Endothelial cell of umbilical vein (primary cell): Measurements from ENCODE around the gene TNRC6C. TPM values are rescaled to one million over a fixed set of nuclear protein-coding genes. Genes with fewer than 3 reads are reported as not detected.

Experiments used
- BruUV-seq: library from RNA; stranded (reverse); fragments of 400-500 nt; replicated peaks from 2 replicates; lab custom pipeline; 2021; lab: Mats Ljungman, UMichigan
- CTCF ChIA-PET: fragments of 300-600, 350-600 bp; sonication (Branson Sonifier 250); formaldehyde crosslinking; loops from one replicate; lab custom pipeline; 2021; ENCODE audit warnings: antibody characterized with exemption, inconsistent platforms; lab: Charles Lee
- POLR2A ChIA-PET: fragments of 300-600, 350-600 bp; sonication (Branson Sonifier 250); formaldehyde crosslinking; loops from one replicate; lab custom pipeline; 2021; ENCODE audit warnings: antibody characterized with exemption, inconsistent platforms; lab: Charles Lee
- DNase-seq: peaks from one replicate; pipeline ENCODE4 v3.0.0-alpha.2; 2011; ENCODE audit warnings: low read depth, low spot score
- FAIRE-seq: peaks from 2 replicates; lab custom pipeline; 2011; peaks lifted over from hg19 to GRCh38; lab: Jason Lieb, UNC
- H2AFZ ChIP-seq: 2 replicates; pipeline ENCODE4 v1.6.0; 2012; ENCODE audit warnings: low read depth, low read length, control low read depth, inconsistent platforms
- H3K27ac ChIP-seq: 2 replicates; pipeline ENCODE4 v1.5.1; 2011; ENCODE audit warnings: low read depth, mild to moderate bottlenecking, control low read depth, low read length, moderate library complexity; ENCODE audit not compliant: insufficient read depth
- H3K27me3 ChIP-seq, 2 experiments: 2 replicates each; pipeline versions ENCODE4 v1.6.0 to v1.6.1; 2011; ENCODE audit warnings: low read length in 2 of 2, mixed read lengths in 1 of 2; ENCODE audit not compliant: control insufficient read depth in 2 of 2, insufficient read depth in 2 of 2
- H3K36me3 ChIP-seq, 2 experiments: 2 replicates in 1 of 2; 3 replicates in 1 of 2; pipeline ENCODE4 v1.5.1; 2011; ENCODE audit warnings: low read length in 2 of 2, mild to moderate bottlenecking in 1 of 2, moderate library complexity in 1 of 2; ENCODE audit not compliant: control insufficient read depth in 2 of 2, insufficient read depth in 2 of 2; ENCODE audit errors: extremely low read depth in 1 of 2
- H3K4me1 ChIP-seq: 3 replicates; pipeline ENCODE4 v1.5.1; 2011; ENCODE audit warnings: mild to moderate bottlenecking, low read length; ENCODE audit not compliant: control insufficient read depth, insufficient read depth; ENCODE audit errors: extremely low read depth
- H3K4me2 ChIP-seq: 2 replicates; pipeline ENCODE4 v1.6.1; 2011; ENCODE audit warnings: low read length, control low read depth, mixed read lengths; ENCODE audit not compliant: insufficient read depth
- H3K4me3 ChIP-seq, 3 experiments: fragments of 200-600 bp in 1 of 3; sonication (generic), shearing (Covaris generic) in 1 of 3; replicated peaks in 1 of 3; 2 replicates each; pipeline ENCODE4 v1.5.1; 2011 to 2016; ENCODE audit warnings: control low read depth in 3 of 3, low read length in 3 of 3, mild to moderate bottlenecking in 2 of 3, inconsistent platforms in 1 of 3, low read depth in 1 of 3, moderate library complexity in 1 of 3; ENCODE audit not compliant: insufficient read depth in 1 of 3
- H3K79me2 ChIP-seq: 2 replicates; pipeline ENCODE4 v1.6.0; 2012; ENCODE audit warnings: low read length, inconsistent platforms; ENCODE audit not compliant: control insufficient read depth, insufficient read depth
- H3K9ac ChIP-seq: replicated peaks from 2 replicates; pipeline ENCODE3; 2011; ENCODE audit warnings: low read length, control low read depth; ENCODE audit not compliant: insufficient read depth; ENCODE audit errors: extremely low read depth
- H3K9me1 ChIP-seq: replicated peaks from 3 replicates; pipeline ENCODE4 v1.6.0; 2011; ENCODE audit warnings: mild to moderate bottlenecking, low read length; ENCODE audit not compliant: control insufficient read depth, insufficient read depth; ENCODE audit errors: extremely low read depth
- H3K9me3 ChIP-seq: replicated peaks from 2 replicates; pipeline ENCODE4 v1.5.1; 2012; ENCODE audit warnings: low read length, inconsistent platforms; ENCODE audit not compliant: control insufficient read depth, insufficient read depth
- H4K20me1 ChIP-seq: replicated peaks from 2 replicates; pipeline ENCODE3; 2011; ENCODE audit warnings: mild to moderate bottlenecking, low read length; ENCODE audit not compliant: control insufficient read depth, insufficient read depth; ENCODE audit errors: extremely low read depth
- CTCF ChIP-seq, 2 donors: IDR thresholded peaks; 1 replicate in 1 of 2; 2 replicates in 1 of 2; pipeline ENCODE4 v1.5.1; 2011; ENCODE audit warnings: low read length in 2 of 2, mild to moderate bottlenecking in 2 of 2, moderate library complexity in 2 of 2, control low read depth in 1 of 2, inconsistent platforms in 1 of 2, low read depth in 1 of 2; ENCODE audit not compliant: insufficient read depth in 1 of 2; ENCODE audit errors: extremely low read depth in 1 of 2
- EZH2 ChIP-seq: IDR thresholded peaks from 2 replicates; pipeline ENCODE4 v1.6.1; 2012; ENCODE audit warnings: borderline replicate concordance, low read depth, mild to moderate bottlenecking, moderate library complexity, low read length, inconsistent platforms; ENCODE audit not compliant: severe bottlenecking
- FOS ChIP-seq: IDR thresholded peaks from 2 replicates; pipeline ENCODE4 v1.6.1; 2011; ENCODE audit warnings: mild to moderate bottlenecking, low read length, moderate library complexity, borderline replicate concordance; ENCODE audit not compliant: insufficient read depth
- GATA2 ChIP-seq: IDR thresholded peaks from 2 replicates; pipeline ENCODE4 v1.7.0; 2011; ENCODE audit warnings: low read depth, mild to moderate bottlenecking, moderate library complexity, mixed read lengths, low read length; ENCODE audit not compliant: insufficient read length, insufficient read depth
- JUN ChIP-seq: IDR thresholded peaks from 2 replicates; pipeline ENCODE4 v1.6.1; 2011; ENCODE audit warnings: borderline replicate concordance, low read depth; ENCODE audit not compliant: insufficient read length, insufficient read depth
- MYC ChIP-seq: IDR thresholded peaks from one replicate; pipeline ENCODE4 v1.6.1; 2011; ENCODE audit warnings: mild to moderate bottlenecking, low read depth, low read length
- POLR2A ChIP-seq: IDR thresholded peaks from 2 replicates; pipeline ENCODE4 v1.6.1; 2012; ENCODE audit warnings: low read depth, mild to moderate bottlenecking, control low read depth, low read length
- POLR2AphosphoS5 ChIP-seq: IDR thresholded peaks from 2 replicates; pipeline ENCODE4 v1.6.1; 2012; ENCODE audit warnings: low read depth, mild to moderate bottlenecking, control low read depth, low read length, moderate library complexity; ENCODE audit not compliant: insufficient read depth
- dilution Hi-C: fragments of 300-500 bp; cut with MboI; formaldehyde crosslinking; loops from one replicate; pipeline ENCODE4 v1.15.0; 2019; ENCODE audit warnings: low sequenced_read_pairs; ENCODE audit not compliant: extremely low pct_ligation_motif_present
- intact Hi-C: fragments of 100-400 bp; cut with micrococcal nuclease; formaldehyde crosslinking; loops from one replicate; pipeline ENCODE4 v1.10.0; 2022
- polyA plus RNA-seq, 4 experiments: library from polyadenylated mRNA; depleted of rRNA in 3 of 4; stranded (reverse) in 3 of 4; unstranded in 1 of 4; fragments of >200 nt; gene quantifications; 2 replicates each; pipeline versions ENCODE4 v1.2.1 to v1.2.3, GENCODE V29; 2011 to 2012; ENCODE audit warnings: missing spikeins in 1 of 4
- total RNA-seq: library from RNA; stranded (reverse); gene quantifications from 2 replicates; pipeline ENCODE4 v1.2.3, GENCODE V29; 2021
- TF ChIP-seq, protein P1 (sequence below): IDR thresholded peaks from 2 replicates; pipeline ENCODE4 v1.6.1; 2011; ENCODE audit not compliant: insufficient read depth, insufficient read length

The TNRC6C gene
- total and polyA plus RNA-seq, 2 donors (not counting 3 experiments of a cell fraction or from before 2014, with no cell fraction given) = 2.1 to 17.5 TPM

DNA sequence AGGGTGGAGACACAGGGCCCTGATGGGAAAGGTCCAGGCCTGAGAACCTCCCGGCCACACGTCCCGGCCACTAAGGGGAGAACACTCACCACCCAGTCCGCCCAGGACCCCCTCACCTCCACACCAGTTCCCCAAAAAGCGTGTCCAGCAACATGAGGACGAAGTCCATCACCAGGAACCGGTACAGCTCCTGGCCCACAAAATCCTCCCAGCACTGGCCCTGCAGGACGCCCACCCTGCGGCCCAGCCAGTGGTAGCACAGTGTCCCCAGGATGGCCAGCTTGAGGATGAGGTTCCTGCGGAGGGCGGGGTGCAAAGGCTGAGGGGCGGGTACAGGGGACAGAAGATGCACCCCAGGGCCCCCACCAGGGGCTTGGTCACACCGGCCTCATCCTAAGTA lies 162.0 kb downstream of the TNRC6C start:
- POLR2A ChIA-PET = no interaction called here
- no peak for TF ChIP-seq GATA2
- TF ChIP-seq JUN = no peak
- TF ChIP-seq POLR2AphosphoS5 = no peak
- TF ChIP-seq FOS = no peak
- no peak for TF ChIP-seq EZH2
- no peak for TF ChIP-seq CTCF (IDR thresholded peaks at IDR 0.05; ENCODE audit: extremely low read depth in 1 of 2, insufficient read depth in 1 of 2, low read depth in 1 of 2, low read length in 2 of 2)
- TF ChIP-seq POLR2A = no peak
- TF ChIP-seq, protein P1, sequence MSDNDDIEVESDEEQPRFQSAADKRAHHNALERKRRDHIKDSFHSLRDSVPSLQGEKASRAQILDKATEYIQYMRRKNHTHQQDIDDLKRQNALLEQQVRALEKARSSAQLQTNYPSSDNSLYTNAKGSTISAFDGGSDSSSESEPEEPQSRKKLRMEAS = no peak
- no peak for TF ChIP-seq MYC
- Histone ChIP-seq H3K4me1 (no peaks in the 10 kb centered on the region), H3K9ac (no peak overlapping the region), H3K27me3 (no peaks in the 10 kb centered on the region), H3K4me2 (no peak overlapping the region), H3K79me2 (no peaks in the 10 kb centered on the region), H4K20me1 (no peaks in the 10 kb centered on the region), H3K36me3 (peaks cover 0 to 14% of the 10 kb centered on the region in 2 experiments), H3K27ac (no peak overlapping the region), H3K4me3 (no peak overlapping the region), H2AFZ (no peak overlapping the region), H3K9me3 (no peaks in the 10 kb centered on the region), H3K9me1 (no peaks in the 10 kb centered on the region)
- BruUV-seq = no TSS peak
- dilution Hi-C loops (no loop called here), intact Hi-C loops (no loop called here)
- DNase-seq = no peak
- CTCF ChIA-PET = interaction anchor here (1.2 to 4.8 kb wide), 2 partner anchors 56 to 130 kb away, joined by 3 to 17 read pairs; no protein-coding TSS in a partner anchor
- FAIRE-seq = no peak
